ENCODE results near the gene MR1.
"Not testable (repeated sequence)": the region's sequence is repeated elsewhere in the genome, so short reads cannot be mapped to it uniquely, and the experiment has no call there.

The MR1 gene

DNA sequence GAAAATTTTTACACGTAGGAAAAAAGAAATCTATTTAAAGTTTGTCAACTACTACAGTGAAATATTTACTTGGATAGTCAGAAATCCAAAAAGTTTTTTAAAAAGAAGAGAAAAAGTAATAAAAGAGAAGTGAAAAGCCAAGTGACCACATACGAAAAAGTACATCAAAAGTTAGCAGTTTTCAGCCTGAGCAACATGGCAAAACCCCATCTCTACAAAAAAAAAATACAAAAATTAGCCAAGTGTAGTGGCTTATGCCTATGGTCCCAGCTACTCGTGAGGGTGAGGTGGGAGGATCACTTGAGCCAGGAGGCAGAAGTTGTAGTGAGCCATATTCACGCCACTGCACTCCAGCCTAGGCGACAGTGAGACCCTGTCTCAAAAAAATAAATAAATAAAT, 5.2 kb upstream of the MR1 start:
- no peak for DNase-seq (ENCODE audit: low spot score)

DNA sequence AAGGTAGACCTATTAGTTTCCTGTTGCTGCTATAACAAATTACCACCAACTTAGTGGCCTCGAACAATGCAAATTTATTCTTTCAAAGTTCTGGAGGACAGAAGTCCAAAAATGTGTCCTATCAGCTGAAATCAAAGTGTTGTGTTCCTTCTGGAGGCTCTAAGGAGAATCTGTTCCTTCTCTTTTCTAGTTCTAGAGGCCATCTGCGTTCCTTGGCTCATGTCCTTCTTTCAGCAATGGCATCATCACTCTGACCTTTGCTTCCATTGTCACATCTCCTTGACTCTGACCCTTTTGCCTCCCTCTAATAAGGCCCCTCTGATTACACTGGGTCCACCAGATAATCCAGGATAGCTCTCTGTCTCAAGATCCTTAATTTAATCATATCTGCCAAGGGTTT, 1.2 kb upstream of the MR1 start:
- no peak for DNase-seq (ENCODE audit: low spot score)

DNA sequence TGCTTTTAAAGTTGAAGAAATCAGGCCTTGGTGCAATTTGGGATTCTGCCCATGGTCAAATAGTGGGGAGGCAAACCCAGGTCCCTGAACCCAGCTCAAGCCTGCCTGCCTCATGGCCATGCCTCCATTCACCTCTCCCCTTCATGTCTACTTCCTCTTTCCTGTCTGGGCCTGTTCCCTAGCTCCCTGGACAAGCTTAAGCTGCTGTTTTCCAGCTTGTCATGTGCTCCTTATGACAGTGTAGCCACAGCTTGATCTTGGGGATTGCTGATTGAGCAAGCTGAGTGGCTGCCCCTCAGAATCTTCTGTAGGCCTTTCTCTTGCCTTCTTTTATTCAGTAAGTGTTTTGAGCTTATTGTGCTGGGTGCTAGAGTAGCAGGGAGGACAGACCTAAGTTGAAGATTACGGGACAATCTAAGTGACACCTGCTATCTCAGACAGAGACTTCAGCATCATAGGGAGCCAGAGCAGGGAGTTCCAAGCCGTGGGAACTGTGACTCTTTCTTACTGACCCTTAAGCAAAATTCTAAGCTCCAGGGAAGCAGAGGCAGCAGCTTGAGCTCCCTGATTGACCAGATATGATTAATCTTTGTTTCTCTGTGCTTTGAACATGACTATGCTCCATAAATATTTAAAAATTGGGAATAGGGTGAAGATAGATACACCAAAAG, 520 bp upstream of the MR1 start:
- peak; percentile 15 for DNase-seq (ENCODE audit: low spot score)

DNA sequence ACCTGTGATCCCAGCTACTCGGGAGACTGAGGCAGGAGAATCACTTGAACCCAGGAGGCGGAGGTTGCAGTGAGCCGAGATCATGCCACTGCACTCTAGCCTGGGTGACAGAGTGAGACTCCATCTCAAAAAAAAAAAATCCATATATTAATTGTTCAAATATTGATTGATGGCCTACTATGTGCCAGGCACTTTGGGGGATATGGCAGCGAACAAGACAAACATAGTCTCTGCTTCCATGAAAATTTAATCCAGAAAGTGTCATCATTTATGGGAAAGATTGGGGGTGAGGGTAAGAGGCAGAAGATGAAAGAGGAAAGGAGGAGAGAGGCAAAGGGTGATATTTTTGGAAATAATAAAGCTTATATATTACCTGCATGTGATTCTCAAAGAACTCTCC, 1.4 kb downstream of the MR1 start:
- DNase-seq (ENCODE audit: low spot score): not testable (repeated sequence)

DNA sequence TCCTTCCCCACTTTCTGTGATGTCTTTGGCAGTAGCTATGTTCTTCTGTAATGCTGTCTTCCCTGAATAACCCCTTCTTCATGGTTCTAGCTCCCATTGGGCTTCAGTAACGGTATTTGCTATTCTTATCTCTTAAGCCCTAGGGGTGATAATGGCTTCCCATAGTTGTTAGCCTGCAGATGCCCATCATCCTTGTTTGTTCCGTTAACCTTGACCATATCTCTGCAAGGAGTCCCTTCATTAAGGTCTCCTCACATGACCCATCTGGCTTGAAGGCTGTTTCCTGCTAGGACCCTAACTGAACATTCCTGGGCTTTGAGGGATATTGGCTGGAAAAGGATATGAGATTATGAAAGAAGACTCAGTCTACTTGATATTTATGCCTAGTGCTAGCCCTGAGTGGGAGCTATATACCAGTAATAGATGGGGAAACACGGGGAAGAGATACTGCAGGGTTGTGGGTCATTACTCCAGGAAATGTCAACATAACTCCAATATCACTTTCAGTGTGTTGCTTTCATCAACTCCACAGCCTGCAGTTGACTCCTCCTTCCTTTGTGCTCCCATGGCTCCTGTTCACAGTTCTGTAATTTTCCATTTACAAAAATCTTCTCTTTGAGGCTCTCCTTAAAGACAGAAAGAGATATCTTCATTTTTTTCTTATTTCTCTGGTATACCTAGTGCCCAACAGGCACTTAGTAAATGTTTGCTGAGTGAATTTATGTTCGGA, 2.5 kb downstream of the MR1 start:
- no peak for DNase-seq (ENCODE audit: low spot score)

DNA sequence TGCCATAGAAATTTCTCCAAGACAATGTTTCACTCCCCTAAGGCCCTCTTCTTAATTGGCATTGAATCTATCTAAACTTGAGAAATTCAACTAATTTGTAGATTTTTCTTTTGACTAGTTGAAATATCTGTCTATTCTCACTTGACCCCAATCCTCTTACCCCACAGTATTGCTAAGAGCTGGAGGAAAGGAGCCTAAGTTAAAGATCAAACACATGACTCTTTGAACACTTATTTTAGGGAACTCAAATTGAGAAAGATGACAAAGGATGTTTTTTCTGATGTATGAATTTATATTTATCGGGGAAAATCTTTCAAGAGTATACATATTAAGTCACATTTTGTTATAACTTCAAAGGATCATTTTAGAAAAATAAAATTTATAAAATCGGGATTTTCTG, 3.6 kb downstream of the MR1 start:
- DNase-seq (ENCODE audit: low spot score): no peak

DNA sequence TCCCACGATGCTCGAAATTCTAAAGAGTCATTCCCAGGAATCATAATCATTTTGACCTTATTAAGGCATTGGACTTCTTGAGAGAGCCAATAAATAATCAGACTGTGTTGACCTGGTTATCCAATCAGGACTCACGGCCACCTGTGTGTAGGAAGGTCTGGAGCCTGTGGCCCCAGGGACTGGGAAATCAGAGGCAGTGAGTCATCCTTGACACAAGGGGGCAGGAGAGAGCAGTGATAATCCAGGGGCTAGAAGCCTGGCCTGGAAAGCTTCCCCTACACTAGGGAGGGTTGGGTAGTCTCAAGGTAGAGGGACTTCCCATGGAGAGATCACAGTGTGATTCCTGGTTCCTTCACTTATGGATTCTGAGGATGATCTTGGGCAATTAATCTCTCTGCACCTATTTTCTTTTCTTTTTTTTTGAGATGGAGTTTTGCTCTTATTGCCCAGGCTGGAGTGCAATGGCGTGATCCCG, 4.7 kb downstream of the MR1 start:
- DNase-seq (ENCODE audit: low spot score): peak; percentile 76

DNA sequence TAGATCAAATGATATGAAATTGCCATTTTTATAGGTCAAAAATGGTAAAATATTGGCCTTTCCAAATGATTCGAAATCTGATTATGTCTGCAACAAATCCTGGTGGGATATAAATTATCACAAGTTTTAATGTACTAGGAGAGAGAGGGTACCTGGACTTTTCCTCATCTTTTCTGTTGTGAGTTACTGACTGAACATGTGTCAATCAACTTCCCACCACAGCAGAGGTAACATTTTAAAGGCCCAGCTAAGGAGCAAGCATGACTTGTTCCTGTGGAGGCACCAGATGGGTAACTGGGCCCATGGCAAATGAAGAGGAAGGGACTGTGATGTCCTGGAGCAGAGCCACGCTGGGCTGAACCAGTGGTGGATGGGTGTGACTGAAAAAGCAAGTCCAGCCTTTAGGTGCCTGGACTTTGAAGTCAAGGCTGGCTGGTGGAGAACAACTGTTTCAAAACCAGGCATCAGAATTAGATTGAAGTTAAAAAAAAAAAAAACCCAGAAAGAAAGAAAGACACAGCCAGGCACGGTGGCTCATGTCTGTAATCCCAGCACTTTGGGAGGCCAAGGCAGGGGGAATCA, 6.6 kb downstream of the MR1 start:
- no peak for DNase-seq (ENCODE audit: low spot score)

DNA sequence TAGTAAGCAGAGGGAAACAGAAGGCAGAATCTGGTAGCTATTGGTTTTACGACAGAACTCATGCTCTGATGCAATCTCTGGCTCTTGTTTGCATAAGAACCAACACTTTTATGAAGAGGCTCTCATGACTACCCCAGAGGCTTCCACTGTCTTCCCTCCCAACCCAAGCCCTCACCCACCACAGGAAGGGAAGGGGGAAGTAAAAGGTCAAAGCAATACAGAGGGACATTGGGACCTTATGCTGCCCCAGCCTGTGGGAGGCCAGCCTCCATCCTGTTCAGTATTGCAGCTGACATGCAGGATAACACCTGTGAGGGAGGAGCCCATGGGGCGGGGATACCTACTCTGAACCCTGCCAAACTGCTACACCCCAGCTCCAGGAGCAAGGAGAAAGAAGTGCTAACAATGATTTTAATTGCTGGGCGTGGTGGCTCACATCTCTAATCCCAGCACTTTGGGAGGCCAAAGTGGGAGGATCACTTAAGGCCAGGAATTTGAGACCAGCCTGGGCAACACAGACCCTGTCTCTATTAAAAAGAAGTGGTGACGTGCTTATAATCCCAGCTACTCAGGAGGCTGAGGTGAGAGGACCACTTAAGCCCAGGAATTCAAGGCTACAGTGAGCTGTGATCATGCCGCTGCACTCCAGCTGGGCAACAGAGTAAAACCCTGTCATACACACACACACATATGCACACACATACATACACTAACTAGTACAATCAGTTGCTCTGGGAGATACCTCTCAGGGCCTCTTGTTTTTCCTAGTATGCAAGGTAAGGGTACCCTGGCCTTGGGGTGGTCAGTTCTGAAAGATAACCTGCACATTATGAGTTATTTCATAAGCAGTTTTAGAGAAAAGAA, 9.5 kb downstream of the MR1 start:
- no peak for DNase-seq (ENCODE audit: low spot score)

DNA sequence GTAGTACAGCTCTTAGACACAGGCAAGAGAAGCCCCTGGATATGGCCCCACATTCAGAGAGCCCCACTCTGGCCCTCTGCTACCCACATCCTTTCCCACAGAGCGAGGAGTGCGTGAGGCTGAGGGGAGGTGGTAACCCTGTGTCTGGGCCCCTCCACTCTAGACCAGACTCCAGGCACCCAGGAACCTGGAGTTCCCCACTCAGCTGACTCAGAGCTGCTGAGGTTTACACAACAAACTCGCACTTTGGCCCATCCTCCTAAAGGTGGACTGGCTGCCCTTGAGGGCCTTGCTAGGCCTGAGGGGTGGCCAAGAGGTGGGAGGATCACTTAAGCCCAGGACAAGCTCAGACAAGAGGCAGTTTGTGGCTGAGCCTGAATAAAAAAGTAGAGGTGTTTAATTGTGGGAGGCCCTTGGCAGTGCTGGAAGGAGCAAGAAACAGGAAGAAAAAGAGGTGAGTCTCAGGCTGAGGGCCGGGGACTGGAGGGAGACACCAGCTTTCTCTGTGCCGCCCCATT, 10.7 kb downstream of the MR1 start:
- DNase-seq (ENCODE audit: low spot score): peak; percentile 40

DNA sequence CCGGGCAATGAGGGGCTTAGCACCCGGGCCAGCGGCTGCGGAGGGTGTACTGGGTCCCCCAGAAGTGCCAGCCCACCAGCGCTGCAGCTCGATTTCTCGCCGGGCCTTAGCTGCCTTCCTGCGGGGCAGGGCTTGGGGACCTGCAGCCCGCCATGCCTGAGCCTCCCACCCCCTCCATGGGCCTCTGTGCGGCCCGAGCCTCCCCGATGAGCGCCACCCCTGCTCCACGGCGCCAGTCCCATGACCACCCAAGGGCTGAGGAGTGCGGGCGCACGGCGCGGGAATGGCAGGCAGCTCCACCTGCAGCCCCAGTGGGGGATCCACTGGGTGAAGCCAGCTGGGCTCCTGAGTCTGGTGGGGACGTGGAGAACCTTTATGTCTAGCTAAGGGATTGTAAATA, 12.2 kb downstream of the MR1 start:
- not testable (repeated sequence) for DNase-seq (ENCODE audit: low spot score)

DNA sequence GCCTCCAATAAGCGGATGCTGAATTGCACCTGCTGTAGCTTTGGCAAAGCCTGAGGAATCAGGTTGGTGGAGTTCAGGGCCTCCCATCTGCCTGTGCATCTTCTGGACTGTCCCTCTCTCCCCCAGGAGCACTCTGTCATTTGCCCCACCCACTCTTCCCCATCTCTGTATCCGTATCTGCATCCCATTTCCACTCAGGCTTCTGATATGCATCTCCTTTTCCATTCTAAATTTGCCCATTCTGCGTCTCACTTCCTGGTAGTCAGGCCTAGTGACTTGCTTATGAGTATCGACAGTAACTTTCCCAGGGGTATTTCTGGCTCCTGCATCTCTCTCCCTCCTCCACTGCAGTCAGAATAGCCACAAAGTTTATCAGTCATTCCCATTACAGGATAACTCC, 15.6 kb downstream of the MR1 start:
- DNase-seq (ENCODE audit: low spot score): no peak

DNA sequence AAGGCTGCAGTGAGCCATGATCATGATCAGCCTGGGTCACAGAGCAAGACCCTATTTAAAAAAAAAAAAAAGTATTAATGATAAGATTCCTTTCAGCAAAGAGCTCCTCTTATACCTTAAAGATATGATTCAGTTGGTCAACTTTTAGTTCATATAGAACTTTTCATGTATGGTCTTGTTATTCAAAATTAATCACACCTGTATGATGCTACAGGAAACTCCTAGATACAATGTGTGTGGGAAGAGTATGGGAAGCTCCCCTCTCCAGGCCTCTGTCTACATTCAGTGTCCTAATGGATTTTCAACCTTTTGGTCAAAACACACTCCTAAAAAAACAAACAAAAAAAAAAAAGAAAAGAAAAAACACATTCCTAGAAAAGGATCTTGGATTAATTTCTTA, 17.1 kb downstream of the MR1 start:
- DNase-seq (ENCODE audit: low spot score): no peak

DNA sequence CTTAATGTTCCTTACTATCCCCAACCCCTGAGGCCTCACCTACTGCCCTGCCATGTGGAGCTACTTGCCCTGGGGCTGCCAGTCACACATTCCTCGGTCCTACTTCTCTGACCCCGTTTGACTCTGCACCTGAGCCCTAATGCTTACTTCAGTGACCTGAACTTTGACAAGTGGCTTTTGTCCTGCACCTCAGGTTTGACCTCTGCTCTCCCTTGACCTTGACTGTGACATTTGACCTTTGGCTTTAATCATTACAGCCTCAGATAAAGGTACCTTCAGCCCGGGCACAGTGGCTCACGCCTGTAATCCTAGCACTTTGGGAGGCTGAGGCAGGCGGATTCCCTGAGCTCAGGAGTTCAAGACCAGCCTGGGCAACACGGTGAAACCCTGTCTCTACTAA, 22.8 kb downstream of the MR1 start:
- DNase-seq (ENCODE audit: low spot score): no peak

DNA sequence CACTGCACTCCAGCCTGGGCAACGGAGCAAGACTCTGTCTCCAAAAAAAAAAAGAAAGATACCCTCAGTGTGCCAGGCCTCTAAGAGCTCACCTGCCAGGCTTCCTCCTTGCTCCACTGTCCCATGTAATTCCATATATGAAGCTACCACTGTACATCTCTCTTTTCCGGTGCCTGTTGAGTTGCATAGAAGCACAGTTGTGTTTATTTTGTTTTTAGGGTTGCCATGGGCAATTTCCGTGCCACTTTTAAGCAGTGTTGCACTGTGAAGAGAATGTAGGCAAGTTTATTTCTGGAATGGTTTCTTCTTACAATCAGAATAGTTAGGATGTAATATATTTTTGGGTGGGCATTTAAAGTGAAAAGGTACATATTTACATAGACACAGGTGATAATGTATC, 23.3 kb downstream of the MR1 start:
- no peak for DNase-seq (ENCODE audit: low spot score)

DNA sequence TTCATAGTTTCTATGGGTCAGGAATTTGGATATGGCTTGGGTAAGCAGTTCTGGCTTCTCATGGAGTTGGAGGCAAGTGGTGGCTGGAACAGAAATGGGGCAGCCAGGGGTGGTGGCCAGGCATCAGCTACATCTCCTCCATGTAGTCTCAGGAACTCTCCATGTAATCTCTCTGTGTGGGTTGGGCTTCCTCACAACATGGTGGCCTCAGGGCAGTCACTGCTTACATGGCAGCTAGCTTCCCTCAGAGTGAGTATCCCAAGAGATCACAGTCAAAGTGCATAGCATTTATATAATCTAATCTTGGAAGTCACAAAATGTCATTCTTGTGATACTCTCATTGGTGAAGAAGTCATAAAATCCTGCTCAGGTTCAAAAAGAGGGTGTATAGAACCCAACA, 25.7 kb downstream of the MR1 start:
- no peak for DNase-seq (ENCODE audit: low spot score)

DNA sequence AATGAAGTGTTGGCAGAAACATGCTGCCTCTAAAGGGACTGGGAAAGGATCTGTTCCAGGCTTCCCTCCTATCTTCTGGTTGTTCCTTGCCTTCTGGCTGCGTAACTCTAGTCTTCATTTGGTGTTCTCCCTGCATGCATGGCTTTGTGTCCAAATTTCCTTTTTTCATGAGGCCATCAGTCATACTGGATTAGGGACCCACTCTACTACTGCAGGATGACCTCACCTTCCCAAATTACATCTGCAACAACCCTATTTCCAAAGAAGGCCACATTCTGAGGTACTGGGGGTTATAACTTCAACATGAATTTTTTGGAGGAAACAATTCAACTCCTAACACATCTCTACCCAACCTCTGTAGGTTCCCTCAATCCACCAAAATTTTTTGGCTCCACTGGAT, 26.3 kb downstream of the MR1 start:
- DNase-seq (ENCODE audit: low spot score): no peak

DNA sequence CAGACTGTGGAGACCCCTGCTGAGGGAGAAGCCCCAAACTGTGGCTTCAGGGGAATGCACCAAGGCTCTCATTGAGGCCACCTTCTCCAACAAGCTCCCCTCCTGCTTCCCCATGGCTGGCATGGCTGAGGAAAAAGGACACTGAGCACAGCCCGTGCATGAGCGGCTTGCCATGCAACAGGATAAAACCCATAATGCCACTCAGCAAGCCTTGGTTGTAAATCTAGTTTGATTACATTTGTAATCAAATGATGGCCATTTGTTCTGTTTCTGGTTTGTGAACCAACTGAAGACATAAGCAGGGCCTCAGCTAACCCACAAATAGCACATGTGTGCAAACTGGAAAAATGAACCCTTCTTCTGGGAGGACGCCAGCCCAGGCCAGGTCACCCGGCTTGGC, 27.2 kb downstream of the MR1 start:
- DNase-seq (ENCODE audit: low spot score): not testable (repeated sequence)

DNA sequence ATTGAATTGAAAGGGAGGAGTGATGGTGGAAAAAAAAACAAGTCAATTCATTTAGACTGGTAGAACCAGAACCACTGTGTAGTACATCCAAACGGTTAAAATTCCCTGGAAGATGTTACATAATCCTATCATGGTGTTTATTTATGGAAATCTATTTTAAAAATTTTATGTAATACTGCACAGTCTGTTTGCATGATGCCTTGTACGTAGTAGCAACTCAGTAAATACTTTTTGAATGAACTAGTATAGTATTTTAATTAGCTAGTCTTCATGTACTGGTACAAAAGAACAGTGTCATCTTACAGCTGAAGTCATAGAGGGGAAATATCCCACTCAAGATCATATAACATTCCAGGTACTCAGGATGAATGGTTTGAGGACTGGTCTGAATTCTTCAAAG, 27.7 kb downstream of the MR1 start:
- DNase-seq (ENCODE audit: low spot score): no peak

DNA sequence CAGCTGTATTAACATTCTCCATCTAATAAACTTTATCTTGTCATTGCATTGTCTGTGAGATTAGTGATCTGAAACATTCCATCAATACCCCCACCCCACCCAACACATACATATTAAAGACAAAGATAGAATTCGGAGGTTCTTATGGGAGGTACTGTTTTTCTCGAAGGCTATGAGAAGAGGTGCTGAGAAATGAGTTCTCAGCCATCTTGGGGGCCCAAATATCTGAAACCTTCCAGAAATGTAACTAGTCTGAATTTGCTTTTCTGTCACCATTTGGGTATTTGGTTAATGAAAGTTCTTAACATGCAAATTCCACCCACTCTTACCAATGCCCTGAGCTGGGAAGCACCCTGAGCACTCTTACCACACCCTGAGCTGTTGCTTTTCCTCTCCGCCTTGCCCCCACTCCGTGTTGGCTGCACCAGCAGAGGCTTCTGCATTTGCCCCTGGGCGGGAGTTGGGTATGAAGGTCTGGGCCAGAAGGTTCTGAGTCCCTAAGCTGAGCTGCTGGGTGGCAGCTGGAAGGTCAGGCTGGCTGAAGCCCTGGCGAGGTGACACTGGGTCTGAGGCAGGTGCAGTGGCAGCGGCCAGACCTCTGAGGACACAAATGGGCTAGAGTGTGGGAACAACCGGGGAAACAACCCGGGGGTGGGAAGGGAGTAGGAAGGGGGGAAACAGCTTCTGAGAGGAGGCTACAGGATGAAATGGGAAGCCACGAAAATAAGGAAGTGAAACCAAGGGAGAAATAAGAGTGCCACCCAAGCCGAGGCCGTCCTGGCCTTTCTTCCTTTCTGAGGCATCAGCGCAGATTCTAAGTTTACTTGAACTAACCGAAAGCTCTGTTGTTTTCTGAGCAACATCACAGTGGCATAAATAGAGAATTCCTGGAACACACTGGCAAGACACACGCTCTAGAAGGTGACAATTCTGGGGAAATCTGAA, 28.4 kb downstream of the MR1 start:
- DNase-seq (ENCODE audit: low spot score): peak; percentile 30

DNA sequence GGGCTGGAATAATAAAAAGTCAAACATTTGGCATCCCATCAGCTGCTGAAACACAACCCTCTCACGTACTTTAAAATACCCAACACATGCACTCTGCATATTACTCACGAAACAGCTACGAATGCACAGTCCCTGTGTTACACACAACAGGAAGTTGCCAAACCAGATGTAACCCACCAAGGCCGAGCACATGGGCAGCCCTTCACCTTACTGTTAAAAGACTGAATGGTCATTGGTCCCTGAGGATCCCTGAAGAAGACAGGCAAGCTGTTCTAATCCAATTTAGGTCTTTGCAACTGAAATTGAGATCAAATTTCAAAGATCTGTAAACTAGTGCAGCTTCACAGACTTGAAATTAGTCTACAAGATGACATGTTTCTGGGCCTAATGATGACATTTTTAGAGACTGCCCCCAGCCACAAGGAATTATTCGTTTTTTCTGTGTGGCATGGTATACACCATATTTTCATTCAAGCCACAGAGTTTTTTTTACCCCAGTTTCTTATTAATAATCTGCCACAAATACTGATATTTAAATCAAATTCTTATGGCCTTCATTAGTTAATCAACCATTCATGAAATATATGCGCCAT, 29.1 kb downstream of the MR1 start:
- DNase-seq (ENCODE audit: low spot score): peak; percentile 47
